ENCODE measurements around the gene MTUS2.

MTUS2 gene

DNA sequence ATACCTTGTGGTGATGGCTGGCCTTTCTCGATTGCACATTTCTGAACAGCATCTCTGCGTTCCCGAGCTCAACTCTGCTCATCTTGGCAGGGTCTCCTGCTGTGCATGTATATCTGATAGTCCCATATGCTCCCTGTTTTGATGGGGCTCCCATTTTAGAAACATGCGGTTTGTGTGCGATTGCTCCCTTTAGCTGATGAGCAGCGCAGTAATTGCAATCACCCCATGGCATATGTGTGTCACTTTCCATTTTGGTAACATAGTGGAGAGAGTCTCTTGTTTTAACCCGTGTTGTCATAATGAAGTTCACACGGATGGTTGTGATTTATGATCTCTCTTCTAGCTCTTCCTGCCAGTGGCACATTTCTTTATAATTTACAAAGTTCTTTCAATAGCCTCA lies 144.7 kb downstream of the MTUS2 start:
- H3K4me3 ChIP-seq (ENCODE audit: low read depth, low read length): no peak overlapping the region
- TF ChIP-seq CTCF (IDR thresholded peaks at IDR 0.05; ENCODE audit: borderline replicate concordance, insufficient read depth, low read depth, low read length): no peak

DNA sequence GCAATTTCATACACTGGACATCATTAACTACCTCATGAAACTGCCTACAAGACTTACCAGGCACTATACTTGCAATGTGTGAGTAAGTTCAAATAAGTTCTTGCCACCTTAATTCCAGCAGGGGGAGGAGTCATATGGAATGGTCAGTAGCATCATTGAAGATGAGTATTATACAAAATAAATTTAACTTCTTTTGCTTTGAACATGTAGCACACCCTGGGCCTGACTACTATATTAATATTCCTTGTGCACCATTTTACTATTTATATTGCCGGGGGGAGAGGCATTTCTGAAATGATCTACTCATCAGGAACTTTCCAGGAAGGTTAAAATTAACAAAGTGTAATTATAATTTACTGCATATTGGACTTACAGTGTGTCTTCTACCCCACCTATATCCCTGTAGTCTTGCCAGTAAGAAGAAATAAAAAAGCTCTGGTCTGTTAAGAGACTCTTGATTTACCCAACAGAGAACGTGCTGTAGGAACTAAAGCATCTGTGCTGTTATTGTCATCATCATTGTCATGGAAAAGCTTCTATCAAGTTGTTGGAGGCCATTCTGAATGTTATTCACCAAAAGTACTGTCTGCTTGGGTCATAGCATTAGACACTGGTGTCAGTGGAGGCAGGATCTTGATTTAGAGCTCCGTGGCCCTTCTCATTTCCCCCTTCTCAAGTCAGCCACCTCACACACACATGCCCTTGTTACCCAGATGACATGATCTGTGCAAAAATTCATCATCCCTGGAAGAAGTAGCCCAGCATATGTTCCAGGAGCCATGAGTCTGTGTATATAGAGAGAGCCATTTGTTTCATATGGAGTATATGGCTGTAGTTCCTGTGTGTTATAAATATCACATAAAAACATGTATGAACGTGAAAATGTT lies 147.1 kb downstream of the MTUS2 start:
- no peak overlapping the region for H3K4me3 ChIP-seq (ENCODE audit: low read depth, low read length)
- TF ChIP-seq CTCF (IDR thresholded peaks at IDR 0.05; ENCODE audit: borderline replicate concordance, insufficient read depth, low read depth, low read length): no peak

- no peak for TF ChIP-seq CTCF (IDR thresholded peaks at IDR 0.05; ENCODE audit: borderline replicate concordance, insufficient read depth, low read depth, low read length)
- no peak overlapping the region for H3K4me3 ChIP-seq (ENCODE audit: low read depth, low read length)
Measured at GRCh38 chr13:28976195-28976594, 156.1 kb downstream of the MTUS2 start.

DNA sequence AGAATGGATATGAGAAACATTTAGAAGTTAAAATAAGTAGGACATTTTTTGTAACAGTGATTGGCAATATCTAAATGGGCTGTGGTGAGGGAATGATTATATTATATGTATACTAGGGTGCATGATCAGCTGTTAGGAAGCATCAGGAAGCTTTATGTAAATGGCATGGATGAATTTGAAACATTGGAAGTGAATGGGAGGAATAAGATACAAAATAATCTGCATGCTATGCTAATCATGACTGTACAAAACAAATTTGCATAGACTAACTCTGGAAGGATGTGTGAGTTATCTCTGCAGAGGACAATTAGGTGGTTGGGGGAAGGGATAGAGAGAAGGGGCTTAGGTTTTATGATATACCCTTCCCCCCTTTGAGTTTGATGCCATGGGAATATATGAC lies 156.5 kb downstream of the MTUS2 start:
- no peak for TF ChIP-seq CTCF (IDR thresholded peaks at IDR 0.05; ENCODE audit: borderline replicate concordance, insufficient read depth, low read depth, low read length)
- H3K4me3 ChIP-seq (ENCODE audit: low read depth, low read length): no peak overlapping the region

DNA sequence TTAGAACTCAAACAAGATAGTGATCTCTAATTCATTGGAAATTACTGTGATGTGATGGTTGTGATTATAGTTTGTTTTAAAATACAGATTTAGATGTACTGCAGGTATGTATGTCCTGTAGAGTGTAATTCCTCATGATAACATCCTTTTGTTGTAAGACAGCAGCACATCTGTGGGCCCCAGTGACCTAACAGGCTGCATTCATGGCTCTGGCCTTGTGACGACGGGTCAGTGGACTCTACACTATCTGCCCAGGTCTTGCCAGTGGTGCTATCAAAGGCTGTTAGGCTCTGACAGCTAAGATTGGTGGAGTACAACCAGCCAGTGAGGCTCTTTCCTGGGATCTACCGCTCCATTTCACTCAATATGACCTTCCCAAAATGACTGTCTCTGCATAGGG lies 158.4 kb downstream of the MTUS2 start:
- no peak for TF ChIP-seq CTCF (IDR thresholded peaks at IDR 0.05; ENCODE audit: borderline replicate concordance, insufficient read depth, low read depth, low read length)
- no peak overlapping the region for H3K4me3 ChIP-seq (ENCODE audit: low read depth, low read length)

DNA sequence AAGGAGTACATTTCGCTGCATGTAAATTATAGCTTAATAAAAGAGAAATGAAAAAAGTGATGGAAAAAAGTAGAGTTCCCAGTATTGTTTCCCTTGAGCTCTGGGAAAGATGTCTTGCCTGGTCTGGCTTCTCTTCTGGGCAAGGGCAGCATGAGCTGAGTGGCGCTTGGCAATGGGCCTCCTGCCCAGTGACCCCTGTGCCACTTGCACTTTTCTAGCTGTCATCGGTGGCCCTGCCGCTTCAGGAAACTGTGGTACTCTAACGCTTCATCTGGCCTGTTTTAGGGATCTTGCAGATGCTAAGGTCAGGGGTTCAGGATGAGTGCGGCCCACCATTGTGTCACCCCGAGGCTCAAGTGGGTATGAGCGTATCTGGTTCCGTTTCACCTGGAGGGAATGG lies 161.4 kb downstream of the MTUS2 start:
- no peak for TF ChIP-seq CTCF (IDR thresholded peaks at IDR 0.05; ENCODE audit: borderline replicate concordance, insufficient read depth, low read depth, low read length)
- no peak overlapping the region for H3K4me3 ChIP-seq (ENCODE audit: low read depth, low read length)

DNA sequence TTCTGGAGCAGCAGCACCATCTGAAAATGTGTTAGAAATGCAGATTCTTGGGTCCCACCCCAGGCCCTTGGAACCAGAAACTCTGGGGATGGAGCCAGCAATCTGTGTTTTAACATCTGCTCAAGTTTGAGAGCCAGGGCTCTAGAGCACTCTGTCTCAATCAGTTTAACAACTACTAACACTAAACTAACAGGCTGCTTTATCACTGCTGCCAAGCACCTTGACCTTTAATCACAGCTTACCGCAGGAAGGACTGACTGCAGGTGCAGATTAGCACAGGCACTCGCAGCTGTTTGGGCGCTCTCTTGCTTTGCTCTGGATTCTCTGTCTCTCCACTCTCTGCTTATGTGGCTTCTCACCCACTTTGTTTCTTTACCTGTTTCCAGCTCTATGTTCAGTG lies 163.5 kb downstream of the MTUS2 start:
- H3K4me3 ChIP-seq (ENCODE audit: low read depth, low read length): no peak overlapping the region
- TF ChIP-seq CTCF (IDR thresholded peaks at IDR 0.05; ENCODE audit: borderline replicate concordance, insufficient read depth, low read depth, low read length): no peak
